Measurements from ENCODE around the gene HSF4. TPM values are rescaled to one million over a fixed set of nuclear protein-coding genes. Genes with fewer than 3 reads are reported as not detected.

HSF4 gene
- total RNA-seq, 1 experiment from 2014 or later: 39.4 TPM

GRCh38 chr16:67199808-67200198, 35.3 kb downstream of the HSF4 start:
- Mint-ChIP-seq H3K4me3 (ENCODE audit: unreplicated experiment) (peak overlapping the region; percentile 84), H3K27me3 (ENCODE audit: insufficient read depth, unreplicated experiment) (no peaks in the 10 kb centered on the region), H3K4me1 (ENCODE audit: low read depth, unreplicated experiment) (peaks cover 23% of the 10 kb centered on the region), H3K9me3 (ENCODE audit: unreplicated experiment) (no peaks in the 10 kb centered on the region), H3K36me3 (ENCODE audit: insufficient read depth, unreplicated experiment) (peaks cover 59% of the 10 kb centered on the region), H3K27ac (ENCODE audit: unreplicated experiment) (peak overlapping the region; percentile 50)
- ChIA-PET CTCF (interaction anchor here (0.6 to 2.7 kb wide), 4 partner anchors 28 to 1509 kb away, joined by 3 to 24 read pairs (median 6); partner anchors contain the start of genes FHOD1, SLC9A5 and TMEM208), POLR2A (interaction anchor here (0.9 to 1.4 kb wide), 3 partner anchors 27 to 48 kb away, joined by 3 to 4 read pairs (median 3); partner anchors contain the start of gene TMEM208)
- H3K4me3 ChIP-seq (ENCODE audit: low read depth, low read length): peak overlapping the region; percentile 95
- H3K9me3 ChIP-seq: no peaks in the 10 kb centered on the region
- H3K4me1 ChIP-seq: peaks cover 27% of the 10 kb centered on the region
- TF ChIP-seq, protein P1, sequence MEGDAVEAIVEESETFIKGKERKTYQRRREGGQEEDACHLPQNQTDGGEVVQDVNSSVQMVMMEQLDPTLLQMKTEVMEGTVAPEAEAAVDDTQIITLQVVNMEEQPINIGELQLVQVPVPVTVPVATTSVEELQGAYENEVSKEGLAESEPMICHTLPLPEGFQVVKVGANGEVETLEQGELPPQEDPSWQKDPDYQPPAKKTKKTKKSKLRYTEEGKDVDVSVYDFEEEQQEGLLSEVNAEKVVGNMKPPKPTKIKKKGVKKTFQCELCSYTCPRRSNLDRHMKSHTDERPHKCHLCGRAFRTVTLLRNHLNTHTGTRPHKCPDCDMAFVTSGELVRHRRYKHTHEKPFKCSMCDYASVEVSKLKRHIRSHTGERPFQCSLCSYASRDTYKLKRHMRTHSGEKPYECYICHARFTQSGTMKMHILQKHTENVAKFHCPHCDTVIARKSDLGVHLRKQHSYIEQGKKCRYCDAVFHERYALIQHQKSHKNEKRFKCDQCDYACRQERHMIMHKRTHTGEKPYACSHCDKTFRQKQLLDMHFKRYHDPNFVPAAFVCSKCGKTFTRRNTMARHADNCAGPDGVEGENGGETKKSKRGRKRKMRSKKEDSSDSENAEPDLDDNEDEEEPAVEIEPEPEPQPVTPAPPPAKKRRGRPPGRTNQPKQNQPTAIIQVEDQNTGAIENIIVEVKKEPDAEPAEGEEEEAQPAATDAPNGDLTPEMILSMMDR (IDR thresholded peaks at IDR 0.05; ENCODE audit: insufficient read depth in 1 of 2, low read depth in 1 of 2, low read length in 1 of 2, severe bottlenecking in 1 of 2, unreplicated experiment in 1 of 2): peak; percentile 52 to 78
- intact Hi-C loops (cut with micrococcal nuclease; ENCODE audit: unreplicated experiment): loop anchor here (1.0 to 2.0 kb wide), 2 partner anchors 15 to 27 kb away; partner anchors contain the start of gene TMEM208
- peak; percentile 71 to 73 for DNase-seq
- BruUV-seq (replicated peaks): no TSS peak
- no peaks in the 10 kb centered on the region for H3K27me3 ChIP-seq (replicated peaks; ENCODE audit: control insufficient read depth, insufficient read depth, low read length)
- peaks cover 8% of the 10 kb centered on the region for H3K36me3 ChIP-seq (ENCODE audit: control insufficient read depth, insufficient read depth, low read length)

- POLR2A ChIA-PET: interaction anchor here (0.9 kb wide), 1 partner anchor 49 kb away, joined by 3 read pairs; no protein-coding TSS in a partner anchor
- no peaks in the 10 kb centered on the region for H3K27me3 ChIP-seq (replicated peaks; ENCODE audit: control insufficient read depth, insufficient read depth, low read length)
- no peaks in the 10 kb centered on the region for H3K27me3 Mint-ChIP-seq (ENCODE audit: insufficient read depth, unreplicated experiment)
- CTCF ChIA-PET: interaction anchor here (0.6 kb wide), 3 partner anchors 265 to 1508 kb away, joined by 3 to 5 read pairs (median 3); no protein-coding TSS in a partner anchor
- H3K36me3 ChIP-seq (ENCODE audit: control insufficient read depth, insufficient read depth, low read length): peaks cover 7% of the 10 kb centered on the region
- TF ChIP-seq, protein P1 (IDR thresholded peaks at IDR 0.05; ENCODE audit: insufficient read depth in 1 of 2, low read depth in 1 of 2, low read length in 1 of 2, severe bottlenecking in 1 of 2, unreplicated experiment in 1 of 2): no peak
- BruUV-seq (replicated peaks): no TSS peak
- peak overlapping the region; percentile 84 for H3K4me3 Mint-ChIP-seq (ENCODE audit: unreplicated experiment)
- peaks cover 23% of the 10 kb centered on the region for H3K4me1 Mint-ChIP-seq (ENCODE audit: low read depth, unreplicated experiment)
- H3K9me3 ChIP-seq: no peaks in the 10 kb centered on the region
- no peaks in the 10 kb centered on the region for H3K9me3 Mint-ChIP-seq (ENCODE audit: unreplicated experiment)
- DNase-seq: no peak
- H3K4me3 ChIP-seq (ENCODE audit: low read depth, low read length): peak overlapping the region; percentile 95
- peak overlapping the region; percentile 50 for H3K27ac Mint-ChIP-seq (ENCODE audit: unreplicated experiment)
- intact Hi-C loops (cut with micrococcal nuclease; ENCODE audit: unreplicated experiment): no loop called here
- H3K36me3 Mint-ChIP-seq (ENCODE audit: insufficient read depth, unreplicated experiment): peaks cover 53% of the 10 kb centered on the region
- peaks cover 27% of the 10 kb centered on the region for H3K4me1 ChIP-seq
Measured at GRCh38 chr16:67200491-67200890, 35.9 kb downstream of the HSF4 start.

GRCh38 chr16:67201411-67202345, 37.1 kb downstream of the HSF4 start:
- Mint-ChIP-seq H3K4me3 (ENCODE audit: unreplicated experiment) (no peak overlapping the region), H3K36me3 (ENCODE audit: insufficient read depth, unreplicated experiment) (peaks cover 51% of the 10 kb centered on the region), H3K9me3 (ENCODE audit: unreplicated experiment) (no peaks in the 10 kb centered on the region), H3K4me1 (ENCODE audit: low read depth, unreplicated experiment) (peaks cover 19% of the 10 kb centered on the region), H3K27me3 (ENCODE audit: insufficient read depth, unreplicated experiment) (no peaks in the 10 kb centered on the region), H3K27ac (ENCODE audit: unreplicated experiment) (no peak overlapping the region)
- no peak for DNase-seq
- H3K4me3 ChIP-seq (ENCODE audit: low read depth, low read length): no peak overlapping the region
- peaks cover 24% of the 10 kb centered on the region for H3K4me1 ChIP-seq
- CTCF ChIA-PET: no interaction called here
- H3K36me3 ChIP-seq (ENCODE audit: control insufficient read depth, insufficient read depth, low read length): peaks cover 4% of the 10 kb centered on the region
- TF ChIP-seq, protein P1 (IDR thresholded peaks at IDR 0.05; ENCODE audit: insufficient read depth in 1 of 2, low read depth in 1 of 2, low read length in 1 of 2, severe bottlenecking in 1 of 2, unreplicated experiment in 1 of 2): no peak
- intact Hi-C loops (cut with micrococcal nuclease; ENCODE audit: unreplicated experiment): no loop called here
- TSS peak; percentile 10 for BruUV-seq (replicated peaks)
- POLR2A ChIA-PET: interaction anchor here (1.0 kb wide), 1 partner anchor 44 kb away, joined by 3 read pairs; no protein-coding TSS in a partner anchor
- H3K27me3 ChIP-seq (replicated peaks; ENCODE audit: control insufficient read depth, insufficient read depth, low read length): no peaks in the 10 kb centered on the region
- H3K9me3 ChIP-seq: no peaks in the 10 kb centered on the region
